ENCODE measurements around the gene C7orf25. TPM values are rescaled to one million over a fixed set of nuclear protein-coding genes. Genes with fewer than 3 reads are reported as not detected.
A peak's percentile ranks its signal among the peaks of the same experiment; 100 is the strongest.

The C7orf25 gene
- polyA plus RNA-seq, 4 donors, result 3.8 to 5.1 (median 4.2) TPM

DNA sequence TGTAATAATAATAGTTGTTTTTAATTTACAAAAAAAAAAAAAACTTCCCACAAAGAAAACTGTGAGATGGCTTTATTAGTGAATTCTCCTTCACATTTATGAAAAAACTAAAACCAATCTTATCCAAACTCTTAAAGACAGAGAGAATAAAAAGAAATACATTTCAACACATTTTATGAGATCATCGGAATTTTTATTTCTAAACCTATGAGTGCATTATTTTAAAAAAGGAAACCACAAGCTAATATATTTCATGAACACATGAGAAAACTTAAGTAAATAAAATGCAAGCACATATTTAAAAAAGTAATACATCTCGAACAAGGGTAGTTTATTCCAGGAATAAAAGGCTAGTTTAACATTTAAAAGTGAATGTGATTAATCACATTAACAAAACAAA is 31.5 kb downstream of the C7orf25 start:
- H3K27me3 ChIP-seq (ENCODE audit: control insufficient read depth in 3 of 3, insufficient read depth in 3 of 3, low read length in 3 of 3), result no peaks in the 10 kb centered on the region
- WGBS, 3 donors, result 72 to 89% (median 82%) methylated on average over 2 of the region's 2 CpGs
- no peak overlapping the region for H3K4me3 ChIP-seq (ENCODE audit: low read depth in 1 of 3, low read length in 3 of 3)
- peaks cover 0 to 4% (median 0%) of the 10 kb centered on the region in 3 donors for H3K36me3 ChIP-seq (ENCODE audit: control insufficient read depth in 3 of 3, insufficient read depth in 2 of 3, low read depth in 1 of 3, low read length in 3 of 3)
- H3K27ac ChIP-seq (ENCODE audit: low read depth in 1 of 3, low read length in 2 of 3), result no peak overlapping the region
- FAIRE-seq (peak; percentile 30), DNase-seq (no peak)
- no peaks in the 10 kb centered on the region for H3K9me3 ChIP-seq (ENCODE audit: control insufficient read depth in 2 of 2, insufficient read depth in 1 of 2, low read depth in 1 of 2, low read length in 1 of 2)
- H3K4me1 ChIP-seq (ENCODE audit: control insufficient read depth in 3 of 3, insufficient read depth in 2 of 3, low read depth in 1 of 3, low read length in 2 of 3), result no peaks in the 10 kb centered on the region

DNA sequence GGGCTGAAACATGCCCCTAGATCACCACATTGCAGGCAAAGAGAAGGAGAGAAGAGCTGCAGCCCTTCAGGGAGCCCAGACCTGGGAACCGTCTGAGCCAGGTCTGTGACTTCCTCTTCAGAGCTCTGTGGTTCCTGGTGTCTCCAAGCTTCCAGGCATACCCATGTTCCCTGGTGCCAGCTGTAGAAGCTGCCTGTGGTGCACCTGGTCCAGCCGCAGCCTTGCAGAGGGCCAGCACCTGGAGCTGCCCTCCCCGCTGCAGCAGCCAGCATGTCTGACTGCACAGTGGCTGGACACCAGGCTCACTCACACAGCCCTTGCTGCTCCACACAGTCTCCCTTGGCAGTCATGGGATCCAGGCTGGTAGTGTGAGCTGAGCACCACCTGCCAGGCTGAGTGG is 33.6 kb downstream of the C7orf25 start:
- no peaks in the 10 kb centered on the region for H3K27me3 ChIP-seq (ENCODE audit: control insufficient read depth in 3 of 3, insufficient read depth in 3 of 3, low read length in 3 of 3)
- DNase-seq (no peak), FAIRE-seq (no peak)
- 83 to 89% (median 85%) methylated on average over 3 of the region's 3 CpGs for WGBS, 3 donors
- no peaks in the 10 kb centered on the region for H3K9me3 ChIP-seq (ENCODE audit: control insufficient read depth in 2 of 2, insufficient read depth in 1 of 2, low read depth in 1 of 2, low read length in 1 of 2)
- no peak overlapping the region for H3K27ac ChIP-seq (ENCODE audit: low read depth in 1 of 3, low read length in 2 of 3)
- no peak overlapping the region for H3K4me3 ChIP-seq (ENCODE audit: low read depth in 1 of 3, low read length in 3 of 3)
- H3K36me3 ChIP-seq (ENCODE audit: control insufficient read depth in 3 of 3, insufficient read depth in 2 of 3, low read depth in 1 of 3, low read length in 3 of 3), result no peaks in the 10 kb centered on the region
- no peaks in the 10 kb centered on the region for H3K4me1 ChIP-seq (ENCODE audit: control insufficient read depth in 3 of 3, insufficient read depth in 2 of 3, low read depth in 1 of 3, low read length in 2 of 3)

DNA sequence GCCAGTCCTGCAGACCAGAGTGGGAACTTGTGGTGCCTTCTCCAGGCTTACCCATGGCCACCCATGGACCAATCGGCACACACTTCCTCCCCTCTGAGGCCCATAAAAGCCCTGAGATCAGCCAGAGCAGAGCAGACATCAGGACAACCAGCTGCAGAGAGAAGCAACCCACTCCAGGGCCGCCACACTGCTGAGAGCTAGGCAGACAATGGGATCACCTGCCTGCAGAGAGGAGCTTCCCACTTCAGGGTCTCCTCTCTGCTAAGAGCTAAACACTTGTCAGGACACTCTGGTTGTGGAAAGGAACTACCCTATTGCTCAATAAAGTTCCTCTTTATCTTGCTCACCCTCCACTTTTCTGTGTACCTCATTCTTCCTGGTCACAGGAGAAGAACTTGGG is 34.0 kb downstream of the C7orf25 start:
- no peaks in the 10 kb centered on the region for H3K36me3 ChIP-seq (ENCODE audit: control insufficient read depth in 3 of 3, insufficient read depth in 2 of 3, low read depth in 1 of 3, low read length in 3 of 3)
- H3K4me3 ChIP-seq (ENCODE audit: low read depth in 1 of 3, low read length in 3 of 3), result no peak overlapping the region
- DNase-seq, result no peak
- 75 to 78% (median 75%) methylated on average over 2 of the region's 2 CpGs for WGBS, 3 donors
- FAIRE-seq, result no peak
- no peak overlapping the region for H3K27ac ChIP-seq (ENCODE audit: low read depth in 1 of 3, low read length in 2 of 3)
- H3K4me1 ChIP-seq (ENCODE audit: control insufficient read depth in 3 of 3, insufficient read depth in 2 of 3, low read depth in 1 of 3, low read length in 2 of 3), result no peaks in the 10 kb centered on the region
- H3K9me3 ChIP-seq (ENCODE audit: control insufficient read depth in 2 of 2, insufficient read depth in 1 of 2, low read depth in 1 of 2, low read length in 1 of 2), result no peaks in the 10 kb centered on the region
- H3K27me3 ChIP-seq (ENCODE audit: control insufficient read depth in 3 of 3, insufficient read depth in 3 of 3, low read length in 3 of 3), result no peaks in the 10 kb centered on the region

DNA sequence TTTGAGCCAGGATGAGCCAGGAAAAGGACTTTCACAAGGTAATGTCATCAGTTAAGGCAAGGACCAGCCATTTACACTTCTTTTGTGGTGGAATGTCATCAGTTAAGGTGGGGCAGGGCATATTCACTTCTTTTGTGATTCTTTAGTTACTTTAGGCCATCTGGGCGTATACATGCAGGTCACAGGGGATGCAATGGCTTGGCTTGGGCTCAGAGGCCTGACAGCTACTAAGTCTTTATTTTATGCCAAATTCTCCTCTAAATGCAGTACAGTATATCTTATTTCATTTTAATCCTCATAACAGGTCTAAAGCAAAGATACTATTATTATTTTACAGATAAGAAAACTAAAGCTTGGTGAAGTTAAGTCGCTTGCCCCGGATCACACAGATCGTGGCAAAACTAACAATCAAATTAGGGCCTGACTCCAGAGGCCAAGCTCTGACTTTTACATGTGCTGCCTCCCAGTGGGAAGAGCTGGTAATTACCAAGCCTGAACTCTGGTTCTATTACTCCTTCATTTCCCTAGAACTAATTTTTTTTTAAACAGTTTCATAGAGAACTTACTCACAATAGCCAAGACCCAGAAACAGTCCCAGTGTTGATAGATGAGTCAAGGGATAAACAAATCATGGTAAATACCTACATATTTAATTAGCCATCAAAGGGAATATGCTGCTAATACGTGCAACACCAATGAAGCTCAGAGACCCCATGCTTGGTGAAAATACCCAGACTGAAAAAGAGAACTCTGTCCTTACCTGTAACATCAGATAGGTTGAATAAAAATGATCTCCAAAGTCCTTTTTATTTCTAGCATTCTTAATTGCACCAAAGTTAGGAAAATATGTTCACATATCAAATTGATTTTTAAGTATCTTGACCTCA is 35.4 kb downstream of the C7orf25 start:
- Histone ChIP-seq H3K27ac (ENCODE audit: low read depth in 1 of 3, low read length in 2 of 3) (no peak overlapping the region), H3K27me3 (ENCODE audit: control insufficient read depth in 3 of 3, insufficient read depth in 3 of 3, low read length in 3 of 3) (no peaks in the 10 kb centered on the region), H3K36me3 (ENCODE audit: control insufficient read depth in 3 of 3, insufficient read depth in 2 of 3, low read depth in 1 of 3, low read length in 3 of 3) (no peaks in the 10 kb centered on the region), H3K4me3 (ENCODE audit: low read depth in 1 of 3, low read length in 3 of 3) (no peak overlapping the region), H3K4me1 (ENCODE audit: control insufficient read depth in 3 of 3, insufficient read depth in 2 of 3, low read depth in 1 of 3, low read length in 2 of 3) (no peaks in the 10 kb centered on the region), H3K9me3 (ENCODE audit: control insufficient read depth in 2 of 2, insufficient read depth in 1 of 2, low read depth in 1 of 2, low read length in 1 of 2) (no peaks in the 10 kb centered on the region)
- peak; percentile 62 to 63 for DNase-seq
- FAIRE-seq, result no peak
- 34 to 46% (median 40%) methylated on average over 5 of the region's 5 CpGs for WGBS, 3 donors

DNA sequence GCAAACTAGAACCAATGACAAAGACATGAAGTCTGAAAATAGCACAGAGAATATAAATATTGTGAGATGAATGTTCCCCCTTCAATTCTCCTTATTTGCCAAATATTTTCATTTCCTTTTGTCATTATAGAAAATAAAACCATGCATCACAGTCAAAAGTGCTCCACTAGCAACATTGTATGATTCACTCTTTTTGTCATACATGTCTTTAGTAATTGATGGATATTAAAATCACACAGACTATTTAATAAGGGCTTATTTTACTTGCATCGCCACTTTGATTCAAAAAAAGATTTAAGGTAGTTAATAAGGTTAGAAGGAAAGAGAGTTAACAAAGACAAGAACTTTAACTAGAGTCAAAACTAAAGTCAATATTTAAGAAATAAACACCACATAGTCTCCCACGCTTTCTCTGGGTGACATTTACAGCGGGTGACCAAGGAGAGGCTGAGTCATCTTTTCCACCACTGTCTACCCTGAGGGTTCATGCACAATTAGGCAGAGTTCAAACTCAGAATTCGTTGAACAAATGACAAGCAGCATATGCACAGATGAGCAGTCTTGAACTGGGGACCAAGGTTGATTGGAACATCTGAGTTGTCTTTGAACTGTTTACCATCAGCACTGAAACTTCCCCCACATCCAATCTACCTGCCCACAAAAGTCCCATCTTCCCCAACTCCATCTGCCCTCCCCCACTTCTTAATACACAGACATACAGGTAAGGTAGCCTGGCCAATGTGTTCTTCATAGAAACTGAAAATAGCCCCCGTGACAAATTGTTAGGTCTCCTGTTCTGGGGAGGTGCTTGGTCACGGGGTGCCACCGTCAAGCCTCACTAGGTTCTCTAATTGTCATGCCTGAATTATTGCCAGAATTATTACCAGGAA is 42.5 kb downstream of the C7orf25 start:
- H3K27ac ChIP-seq (ENCODE audit: low read depth in 1 of 3, low read length in 2 of 3), result peak overlapping the region in 1 of 3 donors; percentile 20
- no peaks in the 10 kb centered on the region for H3K36me3 ChIP-seq (ENCODE audit: control insufficient read depth in 3 of 3, insufficient read depth in 2 of 3, low read depth in 1 of 3, low read length in 3 of 3)
- no peak for DNase-seq
- H3K4me3 ChIP-seq (ENCODE audit: low read depth in 1 of 3, low read length in 3 of 3), result no peak overlapping the region
- WGBS, 3 donors, result 53 to 58% (median 53%) methylated on average over 7 of the region's 7 CpGs
- peaks cover 0 to 7% of the 10 kb centered on the region in 2 donors for H3K9me3 ChIP-seq (ENCODE audit: control insufficient read depth in 2 of 2, insufficient read depth in 1 of 2, low read depth in 1 of 2, low read length in 1 of 2)
- FAIRE-seq, result no peak
- no peaks in the 10 kb centered on the region for H3K4me1 ChIP-seq (ENCODE audit: control insufficient read depth in 3 of 3, insufficient read depth in 2 of 3, low read depth in 1 of 3, low read length in 2 of 3)
- no peaks in the 10 kb centered on the region for H3K27me3 ChIP-seq (ENCODE audit: control insufficient read depth in 3 of 3, insufficient read depth in 3 of 3, low read length in 3 of 3)

DNA sequence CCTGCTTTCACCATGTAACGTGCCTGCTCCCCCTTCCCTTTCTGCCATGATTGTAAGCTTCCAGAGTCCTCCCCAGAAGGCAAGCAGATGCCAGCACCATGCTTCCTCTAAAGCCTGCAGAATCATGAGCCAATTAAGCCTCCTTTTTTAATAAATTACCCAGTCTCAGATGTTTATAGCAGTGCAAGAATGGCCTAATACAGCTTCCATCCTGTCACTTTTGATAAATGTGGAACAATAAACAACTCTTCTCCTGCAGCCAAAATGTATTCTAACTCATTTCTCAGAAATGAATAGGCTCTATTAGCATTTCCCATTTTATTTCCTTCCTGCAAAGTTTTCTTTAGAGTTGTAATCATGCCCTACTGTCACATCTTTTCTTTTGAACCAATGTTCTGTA is 43.4 kb downstream of the C7orf25 start:
- Histone ChIP-seq H3K27me3 (ENCODE audit: control insufficient read depth in 3 of 3, insufficient read depth in 3 of 3, low read length in 3 of 3) (no peaks in the 10 kb centered on the region), H3K27ac (ENCODE audit: low read depth in 1 of 3, low read length in 2 of 3) (no peak overlapping the region), H3K36me3 (ENCODE audit: control insufficient read depth in 3 of 3, insufficient read depth in 2 of 3, low read depth in 1 of 3, low read length in 3 of 3) (no peaks in the 10 kb centered on the region), H3K9me3 (ENCODE audit: control insufficient read depth in 2 of 2, insufficient read depth in 1 of 2, low read depth in 1 of 2, low read length in 1 of 2) (peaks cover 0 to 7% of the 10 kb centered on the region in 2 donors), H3K4me3 (ENCODE audit: low read depth in 1 of 3, low read length in 3 of 3) (no peak overlapping the region), H3K4me1 (ENCODE audit: control insufficient read depth in 3 of 3, insufficient read depth in 2 of 3, low read depth in 1 of 3, low read length in 2 of 3) (no peaks in the 10 kb centered on the region)
- DNase-seq (no peak), FAIRE-seq (no peak)
- 63 to 83% methylated on average over 1 of the region's 1 CpG; no CpG with 5 or more reads in 1 of the 3 donors for WGBS, 3 donors

Other genes starting within 250 kb of the C7orf25 start
- 100 to 1,000 TPM; 130 to 181 (median 155) TPM for gene PSMA2, start 20.1 kb upstream of the C7orf25 start, polyA plus RNA-seq
- 10 to 100 TPM; 51.6 to 82.6 (median 61.6) TPM for gene MRPL32, start 20.3 kb upstream of the C7orf25 start, polyA plus RNA-seq
- under 1 TPM in 3 of 4 donors, not detected in 1; under 0.01 to 0.10 (median 0.03) TPM for gene HECW1, start 200.6 kb upstream of the C7orf25 start, polyA plus RNA-seq

Data from small intestine (tissue), 7 donors.